SK-N-SH (cell line): ENCODE results near the gene DIPK1A. TPM values are rescaled to one million over a fixed set of nuclear protein-coding genes. Genes with fewer than 3 reads are reported as not detected.

Experiments
- CTCF ChIA-PET: fragments of 300-600, 350-600 bp; formaldehyde crosslinking; extraction: SDS; loops from one replicate; lab custom pipeline; 2021; lab: Yijun Ruan, JAX
- POLR2A ChIA-PET: fragments of 350-600 bp; sonication (Branson Sonifier 250); formaldehyde crosslinking; extraction: SDS; loops from one replicate; lab custom pipeline; 2020; ENCODE audit warnings: antibody characterized with exemption, inconsistent platforms; lab: Yijun Ruan, JAX
- DNase-seq: peaks from one replicate; pipeline ENCODE4 v3.0.0; 2012
- H2AFZ ChIP-seq: fragments of 200-600 bp; sonication (generic); 2 replicates; pipeline ENCODE4 v1.8.1; 2016; ENCODE audit warnings: antibody characterized with exemption, mild to moderate bottlenecking, low read depth
- H3F3A ChIP-seq: fragments of 200-600 bp; sonication (generic); replicated peaks from 2 replicates; pipeline ENCODE3; 2016; ENCODE audit warnings: antibody characterized with exemption, mild to moderate bottlenecking; ENCODE audit not compliant: insufficient read depth
- H3K27ac ChIP-seq, 2 experiments: fragments of 200-500 bp in 1 of 2; fragments of 200-600 bp in 1 of 2; sonication (Bioruptor generic) in 1 of 2; sonication (generic), shearing (Covaris generic) in 1 of 2; 2 replicates each; pipeline versions ENCODE4 v1.5.1 to v1.6.1; 2014 to 2016; ENCODE audit warnings: low read depth in 2 of 2, inconsistent platforms in 1 of 2, low read length in 1 of 2, mild to moderate bottlenecking in 1 of 2, mixed read lengths in 1 of 2
- H3K27me3 ChIP-seq: fragments of 200-600 bp; sonication (generic), shearing (Covaris generic); 2 replicates; pipeline ENCODE4 v1.6.1; 2016; ENCODE audit warnings: mixed run types; ENCODE audit not compliant: insufficient read depth
- H3K36me3 ChIP-seq, 2 experiments: fragments of 200-500 bp in 1 of 2; fragments of 200-600 bp in 1 of 2; sonication (Bioruptor generic) in 1 of 2; sonication (generic) in 1 of 2; replicated peaks in 1 of 2; 2 replicates each; pipeline versions ENCODE3 to v1.5.1; 2014 to 2016; ENCODE audit warnings: low read length in 1 of 2, mild to moderate bottlenecking in 1 of 2; ENCODE audit not compliant: insufficient read depth in 2 of 2, control insufficient read depth in 1 of 2
- H3K4me1 ChIP-seq, 2 experiments: fragments of 200-500 bp in 1 of 2; fragments of 200-600 bp in 1 of 2; sonication (Bioruptor generic) in 1 of 2; sonication (generic), shearing (Covaris generic) in 1 of 2; 2 replicates each; pipeline versions ENCODE4 v1.5.1 to v1.6.1; 2014 to 2016; ENCODE audit warnings: low read depth in 1 of 2, low read length in 1 of 2, mixed run types in 1 of 2; ENCODE audit not compliant: insufficient read depth in 2 of 2, control insufficient read depth in 1 of 2
- H3K4me2 ChIP-seq: fragments of 200-600 bp; sonication (generic), shearing (Covaris generic); 2 replicates; pipeline ENCODE4 v1.6.1; 2017; ENCODE audit warnings: mixed run types
- H3K4me3 ChIP-seq, 2 experiments: fragments of 200-500 bp in 1 of 2; fragments of 200-600 bp in 1 of 2; sonication (Bioruptor generic) in 1 of 2; sonication (generic), shearing (Covaris generic) in 1 of 2; 2 replicates each; pipeline versions ENCODE4 v1.5.1 to v1.8.1; 2014 to 2016; ENCODE audit warnings: low read depth in 2 of 2, inconsistent platforms in 1 of 2, low read length in 1 of 2, mild to moderate bottlenecking in 1 of 2, mixed read lengths in 1 of 2, moderate library complexity in 1 of 2
- H3K79me2 ChIP-seq: fragments of 200-600 bp; sonication (generic); 2 replicates; pipeline ENCODE4 v1.8.1; 2017; ENCODE audit warnings: mild to moderate bottlenecking; ENCODE audit not compliant: insufficient read depth
- H3K9ac ChIP-seq: fragments of 200-600 bp; sonication (generic); 2 replicates; pipeline ENCODE4 v1.6.1; 2017; ENCODE audit warnings: mixed run types
- H3K9me2 ChIP-seq: fragments of 200-600 bp; sonication (generic); 2 replicates; pipeline ENCODE4 v1.6.1; 2017; ENCODE audit warnings: mixed run types
- H3K9me3 ChIP-seq: fragments of 200-600 bp; sonication (generic); 2 replicates; pipeline ENCODE4 v1.6.1; 2017; ENCODE audit warnings: mixed run types, mild to moderate bottlenecking, moderate library complexity
- H4K20me1 ChIP-seq: fragments of 200-600 bp; sonication (generic); 2 replicates; pipeline ENCODE4 v1.6.1; 2017; ENCODE audit warnings: mild to moderate bottlenecking, mixed run types; ENCODE audit not compliant: insufficient read depth
- ELF1 ChIP-seq: IDR thresholded peaks from 2 replicates; pipeline ENCODE4 v1.4.0; 2012
- EZH2phosphoT487 ChIP-seq: fragments of 200-600 bp; sonication (generic); IDR thresholded peaks from 2 replicates; pipeline ENCODE4 v1.6.1; 2017; ENCODE audit warnings: low read depth, mixed run types, mild to moderate bottlenecking, antibody characterized with exemption, moderate library complexity, borderline replicate concordance
- FOXM1 ChIP-seq: IDR thresholded peaks from 2 replicates; pipeline ENCODE4 v1.4.0; 2012; ENCODE audit warnings: low read depth, mild to moderate bottlenecking
- GATA2 ChIP-seq: sonication (generic); formaldehyde crosslinking; IDR thresholded peaks from 2 replicates; pipeline ENCODE4 v1.5.0; 2020; ENCODE audit warnings: mild to moderate bottlenecking, missing genetic modification reagents
- MAX ChIP-seq: IDR thresholded peaks from 2 replicates; pipeline ENCODE4 v1.4.0; 2012; ENCODE audit warnings: low read depth
- MXI1 ChIP-seq: IDR thresholded peaks from 2 replicates; pipeline ENCODE4 v1.6.1; 2012; ENCODE audit warnings: mild to moderate bottlenecking, low read depth, low read length, improper control_type of control experiment
- NFIC ChIP-seq: IDR thresholded peaks from 2 replicates; pipeline ENCODE4 v1.4.0; 2012; ENCODE audit warnings: borderline replicate concordance
- PBX3 ChIP-seq: IDR thresholded peaks from 2 replicates; pipeline ENCODE4; 2012
- REST ChIP-seq: IDR thresholded peaks from 2 replicates; pipeline ENCODE4 v1.6.1; 2012; ENCODE audit warnings: mild to moderate bottlenecking, low read depth, low read length, moderate library complexity
- RFX5 ChIP-seq: IDR thresholded peaks from 2 replicates; pipeline ENCODE4 v1.6.1; 2012; ENCODE audit warnings: mild to moderate bottlenecking, improper control_type of control experiment, low read length
- RXRA ChIP-seq: IDR thresholded peaks from 2 replicates; pipeline ENCODE4 v1.4.0; 2012; ENCODE audit warnings: low read depth, mild to moderate bottlenecking, borderline replicate concordance
- TAF1 ChIP-seq: IDR thresholded peaks from 2 replicates; pipeline ENCODE4 v1.6.1; 2012; ENCODE audit warnings: low read depth, mild to moderate bottlenecking, low read length, moderate library complexity, borderline replicate concordance
- TEAD4 ChIP-seq: IDR thresholded peaks from 2 replicates; pipeline ENCODE4 v1.4.0; 2012; ENCODE audit warnings: mild to moderate bottlenecking, borderline replicate concordance; ENCODE audit not compliant: insufficient read depth
- YY1 ChIP-seq: IDR thresholded peaks from 2 replicates; pipeline ENCODE4 v1.4.0; 2012; ENCODE audit warnings: low read depth, mild to moderate bottlenecking
- whole genome bisulfite sequencing: methylation state at CpG from one replicate; pipeline ENCODE4 v1.1.6; 2017; ENCODE audit warnings: low lambda C conversion rate; 5-methylcytosine and 5-hydroxymethylcytosine counted together
- polyA plus RNA-seq, 3 experiments: library from polyadenylated mRNA; depleted of rRNA; stranded (reverse); fragments of >200 nt; gene quantifications; 2 replicates each; pipeline ENCODE4 v1.2.3, GENCODE V29; 2012
- TF ChIP-seq, protein P1 (sequence below): fragments of 150-350 bp; IDR thresholded peaks from 2 replicates; pipeline ENCODE4 v1.6.1; 2017; ENCODE audit warnings: antibody characterized with exemption, low read length, low read depth, borderline replicate concordance
- TF ChIP-seq, protein P2 (sequence below): IDR thresholded peaks from 2 replicates; pipeline ENCODE4 v1.4.0; 2012; ENCODE audit warnings: low read depth, borderline replicate concordance

The DIPK1A gene
- polyA plus RNA-seq, 1 of the 3 experiments (the other 2 are of a cell fraction): 3.4 TPM

- H3K27ac ChIP-seq: no peak overlapping the region
- no peak overlapping the region for H3K9ac ChIP-seq
- WGBS: 73% methylated on average over 8 of the region's 8 CpGs
- no peak overlapping the region for H3K4me3 ChIP-seq
- no peaks in the 10 kb centered on the region for H3K27me3 ChIP-seq
- DNase-seq: no peak
- H2AFZ ChIP-seq: no peak overlapping the region
- H3K4me2 ChIP-seq: no peak overlapping the region
- no peaks in the 10 kb centered on the region for H3K9me3 ChIP-seq
- H3K36me3 ChIP-seq: no peaks in the 10 kb centered on the region
- no peaks in the 10 kb centered on the region for H3K79me2 ChIP-seq
- peaks cover 0 to 4% of the 10 kb centered on the region in 2 experiments; a peak in 3 of 4 replicates for H3K4me1 ChIP-seq
- ChIA-PET CTCF (interaction anchor here (1.0 to 3.6 kb wide), 9 partner anchors 19 to 157 kb away, joined by 3 to 193 read pairs (median 5); no protein-coding TSS in a partner anchor), POLR2A (no interaction called here)
- no peaks in the 10 kb centered on the region for H3F3A ChIP-seq
- H3K9me2 ChIP-seq: no peaks in the 10 kb centered on the region
- TF ChIP-seq PBX3 (no peak), REST (no peak), TEAD4 (no peak), RFX5 (no peak), NFIC (no peak), EZH2phosphoT487 (no peak), MAX (no peak), RXRA (no peak), TAF1 (no peak), MXI1 (no peak), GATA2 (CRISPR knock-in tag) (no peak), ELF1 (no peak), FOXM1 (no peak), YY1 (no peak)
- TF ChIP-seq, protein P1, sequence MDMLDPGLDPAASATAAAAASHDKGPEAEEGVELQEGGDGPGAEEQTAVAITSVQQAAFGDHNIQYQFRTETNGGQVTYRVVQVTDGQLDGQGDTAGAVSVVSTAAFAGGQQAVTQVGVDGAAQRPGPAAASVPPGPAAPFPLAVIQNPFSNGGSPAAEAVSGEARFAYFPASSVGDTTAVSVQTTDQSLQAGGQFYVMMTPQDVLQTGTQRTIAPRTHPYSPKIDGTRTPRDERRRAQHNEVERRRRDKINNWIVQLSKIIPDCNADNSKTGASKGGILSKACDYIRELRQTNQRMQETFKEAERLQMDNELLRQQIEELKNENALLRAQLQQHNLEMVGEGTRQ: no peak
- TF ChIP-seq, protein P2, sequence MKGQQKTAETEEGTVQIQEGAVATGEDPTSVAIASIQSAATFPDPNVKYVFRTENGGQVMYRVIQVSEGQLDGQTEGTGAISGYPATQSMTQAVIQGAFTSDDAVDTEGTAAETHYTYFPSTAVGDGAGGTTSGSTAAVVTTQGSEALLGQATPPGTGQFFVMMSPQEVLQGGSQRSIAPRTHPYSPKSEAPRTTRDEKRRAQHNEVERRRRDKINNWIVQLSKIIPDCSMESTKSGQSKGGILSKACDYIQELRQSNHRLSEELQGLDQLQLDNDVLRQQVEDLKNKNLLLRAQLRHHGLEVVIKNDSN: no peak
- H4K20me1 ChIP-seq: no peaks in the 10 kb centered on the region
Observed at GRCh38 chr1:92995441-92996430, 34.5 kb upstream of the DIPK1A start.
